Fibroblast of skin of scalp (primary cell): ENCODE measurements around the gene KCNE1.
"Not testable (repeated sequence)": the region's sequence is repeated elsewhere in the genome, so short reads cannot be mapped to it uniquely, and the experiment has no call there.

Source experiments
- DNase-seq: peaks from one replicate; pipeline ENCODE4 v3.0.0-alpha.2; 2013

Gene KCNE1

DNA sequence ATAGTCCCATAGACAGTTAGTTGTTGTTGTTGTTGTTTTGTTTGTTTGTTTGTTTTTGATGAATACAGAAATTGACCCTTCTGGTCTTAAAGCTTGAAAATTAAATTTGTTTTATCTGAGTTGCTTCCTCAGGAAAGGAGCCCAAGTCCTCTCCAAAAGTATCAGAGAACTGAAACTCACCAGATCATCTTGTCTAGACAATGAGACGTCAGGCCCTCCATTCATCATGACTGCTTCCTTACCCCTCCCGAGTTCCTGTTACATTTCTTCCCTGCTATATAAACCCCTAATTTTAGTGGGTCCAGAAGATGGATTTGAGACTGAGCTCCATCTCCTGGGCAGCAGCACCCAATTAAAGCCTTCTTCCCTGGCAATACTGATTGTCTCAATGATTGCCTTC is 105.3 kb downstream of the KCNE1 start:
- DNase-seq, result not testable (repeated sequence)

GRCh38 chr21:34406102-34406501 is 105.9 kb downstream of the KCNE1 start:
- not testable (repeated sequence) for DNase-seq

DNA sequence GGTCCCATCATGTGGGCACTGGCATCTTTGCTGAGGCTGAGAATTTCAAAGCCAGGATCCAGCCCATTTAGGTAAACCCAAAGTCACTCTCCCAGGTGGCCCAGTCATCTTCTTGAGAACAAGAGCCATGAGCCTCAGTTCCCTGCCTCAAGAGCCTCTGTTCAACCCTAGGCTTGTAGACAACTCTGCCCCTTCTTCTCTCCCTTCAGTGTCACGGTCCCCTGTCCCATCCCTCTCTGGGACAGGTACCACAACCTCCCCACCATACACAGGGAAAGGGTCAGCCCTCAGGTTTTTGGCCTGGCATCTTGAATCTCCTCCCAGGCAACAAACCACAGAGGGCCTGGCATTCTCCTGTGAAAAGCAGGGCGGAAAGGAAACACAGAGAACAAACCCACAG is 106.3 kb downstream of the KCNE1 start:
- DNase-seq, result not testable (repeated sequence)

- DNase-seq, result not testable (repeated sequence)
These were observed 107.3 kb downstream of the KCNE1 start for GRCh38 chr21:34404742-34405141.

DNA sequence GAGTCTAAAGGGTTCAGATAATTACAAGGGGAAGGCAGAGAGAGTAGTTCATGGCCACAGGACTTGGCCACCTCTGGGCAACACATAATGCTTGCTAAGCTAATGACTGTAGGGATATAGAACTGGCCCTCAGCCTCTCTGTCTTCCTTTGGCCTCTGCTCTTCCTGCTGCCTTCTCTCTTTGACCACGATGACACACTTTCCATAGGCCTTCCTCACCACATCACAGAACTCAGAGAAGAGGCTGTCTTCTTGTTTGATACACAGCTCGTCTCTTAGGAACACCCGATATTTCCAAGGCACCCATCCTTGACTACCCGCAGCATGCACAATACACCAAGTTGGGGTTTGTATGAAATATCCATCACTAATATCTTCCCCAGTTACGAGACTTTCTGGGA is 111.5 kb downstream of the KCNE1 start:
- DNase-seq, result not testable (repeated sequence)
